ENCODE data around the gene PHACTR2.
A peak's percentile ranks its signal among the peaks of the same experiment; 100 is the strongest.

The PHACTR2 gene

DNA sequence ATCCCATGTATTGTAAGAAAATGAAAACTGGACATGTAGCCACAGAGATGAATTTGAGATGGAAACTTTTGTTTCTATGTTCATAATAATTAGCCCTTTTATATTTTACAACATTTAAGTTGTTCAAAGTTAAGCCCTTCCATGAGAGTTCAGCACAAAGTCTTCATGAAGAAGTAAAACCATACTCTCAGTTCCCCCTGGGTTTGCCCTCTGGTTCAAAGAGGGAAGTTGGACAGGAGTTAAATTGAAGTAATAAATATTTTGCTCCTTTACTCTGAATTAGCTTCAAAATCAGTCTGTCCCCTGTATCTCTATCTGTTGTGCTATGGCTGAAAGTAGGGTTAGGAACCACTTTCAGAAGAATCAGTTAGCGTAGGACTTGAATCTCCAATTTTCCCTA lies 31.1 kb downstream of the PHACTR2 start:
- DNase-seq (ENCODE audit: low read depth in 2 of 2), result no peak
- TF ChIP-seq, protein P1, sequence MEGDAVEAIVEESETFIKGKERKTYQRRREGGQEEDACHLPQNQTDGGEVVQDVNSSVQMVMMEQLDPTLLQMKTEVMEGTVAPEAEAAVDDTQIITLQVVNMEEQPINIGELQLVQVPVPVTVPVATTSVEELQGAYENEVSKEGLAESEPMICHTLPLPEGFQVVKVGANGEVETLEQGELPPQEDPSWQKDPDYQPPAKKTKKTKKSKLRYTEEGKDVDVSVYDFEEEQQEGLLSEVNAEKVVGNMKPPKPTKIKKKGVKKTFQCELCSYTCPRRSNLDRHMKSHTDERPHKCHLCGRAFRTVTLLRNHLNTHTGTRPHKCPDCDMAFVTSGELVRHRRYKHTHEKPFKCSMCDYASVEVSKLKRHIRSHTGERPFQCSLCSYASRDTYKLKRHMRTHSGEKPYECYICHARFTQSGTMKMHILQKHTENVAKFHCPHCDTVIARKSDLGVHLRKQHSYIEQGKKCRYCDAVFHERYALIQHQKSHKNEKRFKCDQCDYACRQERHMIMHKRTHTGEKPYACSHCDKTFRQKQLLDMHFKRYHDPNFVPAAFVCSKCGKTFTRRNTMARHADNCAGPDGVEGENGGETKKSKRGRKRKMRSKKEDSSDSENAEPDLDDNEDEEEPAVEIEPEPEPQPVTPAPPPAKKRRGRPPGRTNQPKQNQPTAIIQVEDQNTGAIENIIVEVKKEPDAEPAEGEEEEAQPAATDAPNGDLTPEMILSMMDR (IDR thresholded peaks at IDR 0.05; ENCODE audit: low read depth, low read length), result no peak
- no peak overlapping the region for H3K4me3 ChIP-seq (replicated peaks in 1 of 2; ENCODE audit: low read depth in 2 of 2, low read length in 2 of 2)

DNA sequence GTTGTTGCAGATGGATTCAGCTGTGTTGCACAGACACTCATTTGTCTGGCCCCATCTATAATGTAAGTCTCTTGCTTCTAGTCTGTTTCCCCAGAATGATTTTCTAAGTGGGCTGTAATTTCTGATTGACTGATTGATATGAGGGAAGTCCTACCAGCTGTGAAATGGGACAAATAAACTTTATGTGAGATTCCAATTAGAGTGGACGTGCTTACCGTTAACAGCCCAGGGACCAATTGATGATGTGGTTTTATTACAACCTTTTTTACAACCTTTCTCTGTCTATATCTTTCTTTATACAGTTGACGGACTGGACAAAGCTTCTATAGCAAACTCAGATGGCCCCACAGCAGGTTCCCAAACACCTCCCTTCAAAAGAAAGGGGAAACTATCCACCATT lies 33.9 kb downstream of the PHACTR2 start:
- TF ChIP-seq, protein P1 (IDR thresholded peaks at IDR 0.05; ENCODE audit: low read depth, low read length), result no peak
- H3K4me3 ChIP-seq (replicated peaks in 1 of 2; ENCODE audit: low read depth in 2 of 2, low read length in 2 of 2), result no peak overlapping the region
- DNase-seq (ENCODE audit: low read depth in 2 of 2), result no peak

DNA sequence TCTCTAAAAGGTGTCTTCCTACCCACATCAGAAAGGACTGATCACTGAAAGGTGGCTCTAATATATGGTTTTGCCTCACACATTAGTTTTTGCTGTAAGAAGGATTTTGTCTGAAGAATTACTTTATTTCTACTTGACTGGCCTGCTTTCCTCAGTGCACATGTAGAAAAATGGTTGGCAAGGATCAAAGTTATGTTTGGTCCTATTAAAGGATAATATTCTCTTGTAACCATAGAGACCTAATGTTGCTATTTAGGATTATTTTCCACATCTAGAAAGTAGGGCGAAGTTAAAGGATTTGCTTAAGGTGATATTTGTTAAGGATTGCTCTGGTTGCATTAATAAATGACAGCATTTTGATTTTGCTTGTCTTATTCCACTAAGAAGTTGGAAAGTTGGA lies 40.7 kb downstream of the PHACTR2 start:
- H3K4me3 ChIP-seq (replicated peaks in 1 of 2; ENCODE audit: low read depth in 2 of 2, low read length in 2 of 2), result no peak overlapping the region
- no peak for DNase-seq (ENCODE audit: low read depth in 2 of 2)
- TF ChIP-seq, protein P1 (IDR thresholded peaks at IDR 0.05; ENCODE audit: low read depth, low read length), result no peak

GRCh38 chr6:143721642-143722041 lies 43.9 kb downstream of the PHACTR2 start:
- H3K4me3 ChIP-seq (replicated peaks in 1 of 2; ENCODE audit: low read depth in 2 of 2, low read length in 2 of 2), result no peak overlapping the region
- TF ChIP-seq, protein P1 (IDR thresholded peaks at IDR 0.05; ENCODE audit: low read depth, low read length), result no peak
- DNase-seq (ENCODE audit: low read depth in 2 of 2), result no peak

GRCh38 chr6:143724876-143725275 lies 47.1 kb downstream of the PHACTR2 start:
- TF ChIP-seq, protein P1 (IDR thresholded peaks at IDR 0.05; ENCODE audit: low read depth, low read length), result no peak
- no peak for DNase-seq (ENCODE audit: low read depth in 2 of 2)
- no peak overlapping the region for H3K4me3 ChIP-seq (replicated peaks in 1 of 2; ENCODE audit: low read depth in 2 of 2, low read length in 2 of 2)

- TF ChIP-seq, protein P1 (IDR thresholded peaks at IDR 0.05; ENCODE audit: low read depth, low read length), result no peak
- DNase-seq (ENCODE audit: low read depth in 2 of 2), result no peak
- no peak overlapping the region for H3K4me3 ChIP-seq (replicated peaks in 1 of 2; ENCODE audit: low read depth in 2 of 2, low read length in 2 of 2)
Observed at GRCh38 chr6:143726015-143726647, 48.4 kb downstream of the PHACTR2 start.

DNA sequence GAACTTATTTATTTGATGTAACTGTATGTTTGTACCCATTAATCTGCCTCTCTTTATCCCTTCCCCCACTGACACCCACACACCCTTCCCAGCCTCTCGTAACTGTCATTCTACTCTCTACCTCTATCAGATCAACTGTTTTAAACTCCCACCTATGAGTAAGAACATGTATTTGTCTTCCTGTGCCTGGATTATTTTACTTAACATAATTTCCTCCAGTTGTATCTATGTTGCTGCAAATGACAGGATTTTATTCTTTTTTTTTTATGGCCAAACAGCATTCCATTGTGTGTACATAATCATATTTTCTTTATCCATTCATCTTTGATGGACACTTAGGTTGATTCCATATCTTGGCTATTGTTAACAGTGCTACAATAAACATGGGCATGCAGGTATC lies 49.3 kb downstream of the PHACTR2 start:
- TF ChIP-seq, protein P1 (IDR thresholded peaks at IDR 0.05; ENCODE audit: low read depth, low read length), result no peak
- no peak overlapping the region for H3K4me3 ChIP-seq (replicated peaks in 1 of 2; ENCODE audit: low read depth in 2 of 2, low read length in 2 of 2)
- DNase-seq (ENCODE audit: low read depth in 2 of 2), result peak in 1 of 2 donors; percentile 5
